Muscle of arm (tissue), 12 donors: ENCODE results near the gene MPG. TPM values are rescaled to one million over a fixed set of nuclear protein-coding genes. Genes with fewer than 3 reads are reported as not detected.

Experiments used
- polyA plus RNA-seq, 12 donors: library from polyadenylated mRNA; unstranded; fragments of 120-200 nt; gene quantifications; one replicate each; pipeline ENCODE4 v1.2.1, GENCODE V29; 2013; ENCODE audit not compliant: insufficient read length in 12 of 12

MPG gene
- polyA plus RNA-seq, 12 donors, result 16.8 to 38.1 (median 24.6) TPM; not detected in 1

Other genes starting within 250 kb of the MPG start
- gene POLR3K, start 24.6 kb upstream of the MPG start, polyA plus RNA-seq, result 10 to 100 TPM in 1 of 12 donors, 1 to 10 TPM in 10, not detected in 1; 6.0 to 13.5 (median 7.8) TPM
- gene SNRNP25, start 24.4 kb upstream of the MPG start, polyA plus RNA-seq, result 10 to 100 TPM in 11 of 12 donors, not detected in 1; 19.6 to 39.7 (median 23.7) TPM
- gene RHBDF1, start 5.6 kb upstream of the MPG start, polyA plus RNA-seq, result 10 to 100 TPM in 11 of 12 donors, not detected in 1; 31.2 to 66.9 (median 42.5) TPM
- gene NPRL3, start 60.4 kb downstream of the MPG start, polyA plus RNA-seq, result 10 to 100 TPM in 11 of 12 donors, not detected in 1; 22.2 to 38.6 (median 24.9) TPM
- gene HBZ, start 74.4 kb downstream of the MPG start, polyA plus RNA-seq, result 10 to 100 TPM in 2 of 12 donors, 1 to 10 TPM in 7, under 1 TPM in 1, not detected in 2; 0.39 to 18.1 (median 2.9) TPM
- gene HBM, start 87.8 kb downstream of the MPG start, polyA plus RNA-seq, result 10 to 100 TPM in 4 of 12 donors, 1 to 10 TPM in 6, not detected in 2; 1.5 to 22.3 (median 6.9) TPM
- over 10,000 TPM in 1 of 12 donors, 1,000 to 10,000 TPM in 9, 100 to 1,000 TPM in 1, not detected in 1; 758 to 11,097 (median 3,094) TPM for gene HBA2, start 94.7 kb downstream of the MPG start, polyA plus RNA-seq
- over 10,000 TPM in 1 of 12 donors, 1,000 to 10,000 TPM in 9, 100 to 1,000 TPM in 2; 512 to 13,335 (median 2,461) TPM for gene HBA1, start 98.5 kb downstream of the MPG start, polyA plus RNA-seq
- 1 to 10 TPM in 3 of 12 donors, under 1 TPM in 7, not detected in 2; 0.35 to 5.6 (median 0.67) TPM for gene HBQ1, start 102.2 kb downstream of the MPG start, polyA plus RNA-seq
- gene LUC7L, start 151.2 kb downstream of the MPG start, polyA plus RNA-seq, result 100 to 1,000 TPM in 2 of 12 donors, 10 to 100 TPM in 9, not detected in 1; 52.4 to 116 (median 67.1) TPM
- gene FAM234A, start 156.6 kb downstream of the MPG start, polyA plus RNA-seq, result 10 to 100 TPM in 11 of 12 donors, not detected in 1; 26.7 to 74.6 (median 38.5) TPM
- gene RGS11, start 197.7 kb downstream of the MPG start, polyA plus RNA-seq, result 1 to 10 TPM in 8 of 12 donors, under 1 TPM in 3, not detected in 1; 0.59 to 9.0 (median 1.2) TPM
- 1 to 10 TPM in 3 of 12 donors, under 1 TPM in 6, not detected in 3; 0.53 to 2.4 (median 0.93) TPM for gene ARHGDIG, start 202.4 kb downstream of the MPG start, polyA plus RNA-seq
- gene PDIA2, start 204.9 kb downstream of the MPG start, polyA plus RNA-seq, result 1 to 10 TPM in 4 of 12 donors, under 1 TPM in 6, not detected in 2; 0.27 to 2.4 (median 0.75) TPM